ENCODE measurements around the gene RAMP3. TPM values are rescaled to one million over a fixed set of nuclear protein-coding genes. Genes with fewer than 3 reads are reported as not detected.

The RAMP3 gene
- total and polyA plus RNA-seq, 10 of the 15 experiments (the other 5 are each of a cell fraction or from before 2014, with no cell fraction given) = not detected

GRCh38 chr7:45162311-45162845, 4.8 kb downstream of the RAMP3 start:
- intact Hi-C loops (cut with micrococcal nuclease; ENCODE audit: unreplicated experiment) (no loop called here), in situ Hi-C loops (cut with MboI) (loop anchor here (25.0 kb wide), 1 partner anchor 700 kb away; the partner anchor contains the start of gene CCDC201)
- ChIA-PET RAD21 (ENCODE audit: unreplicated experiment) (no interaction called here), SMC1A (ENCODE audit: uncharacterized antibody, unreplicated experiment) (no interaction called here), POLR2A (no interaction called here), CTCF (no interaction called here)
- no peak for FAIRE-seq
- no peak overlapping the region for H2AFZ ChIP-seq (ENCODE audit: control insufficient read depth, low read depth, low read length)
- H3K79me2 ChIP-seq (ENCODE audit: control insufficient read depth, insufficient read depth, low read length) = no peaks in the 10 kb centered on the region
- no peak for TF ChIP-seq SUZ12 (IDR thresholded peaks at IDR 0.05; ENCODE audit: unreplicated experiment)
- TF ChIP-seq, protein P1, sequence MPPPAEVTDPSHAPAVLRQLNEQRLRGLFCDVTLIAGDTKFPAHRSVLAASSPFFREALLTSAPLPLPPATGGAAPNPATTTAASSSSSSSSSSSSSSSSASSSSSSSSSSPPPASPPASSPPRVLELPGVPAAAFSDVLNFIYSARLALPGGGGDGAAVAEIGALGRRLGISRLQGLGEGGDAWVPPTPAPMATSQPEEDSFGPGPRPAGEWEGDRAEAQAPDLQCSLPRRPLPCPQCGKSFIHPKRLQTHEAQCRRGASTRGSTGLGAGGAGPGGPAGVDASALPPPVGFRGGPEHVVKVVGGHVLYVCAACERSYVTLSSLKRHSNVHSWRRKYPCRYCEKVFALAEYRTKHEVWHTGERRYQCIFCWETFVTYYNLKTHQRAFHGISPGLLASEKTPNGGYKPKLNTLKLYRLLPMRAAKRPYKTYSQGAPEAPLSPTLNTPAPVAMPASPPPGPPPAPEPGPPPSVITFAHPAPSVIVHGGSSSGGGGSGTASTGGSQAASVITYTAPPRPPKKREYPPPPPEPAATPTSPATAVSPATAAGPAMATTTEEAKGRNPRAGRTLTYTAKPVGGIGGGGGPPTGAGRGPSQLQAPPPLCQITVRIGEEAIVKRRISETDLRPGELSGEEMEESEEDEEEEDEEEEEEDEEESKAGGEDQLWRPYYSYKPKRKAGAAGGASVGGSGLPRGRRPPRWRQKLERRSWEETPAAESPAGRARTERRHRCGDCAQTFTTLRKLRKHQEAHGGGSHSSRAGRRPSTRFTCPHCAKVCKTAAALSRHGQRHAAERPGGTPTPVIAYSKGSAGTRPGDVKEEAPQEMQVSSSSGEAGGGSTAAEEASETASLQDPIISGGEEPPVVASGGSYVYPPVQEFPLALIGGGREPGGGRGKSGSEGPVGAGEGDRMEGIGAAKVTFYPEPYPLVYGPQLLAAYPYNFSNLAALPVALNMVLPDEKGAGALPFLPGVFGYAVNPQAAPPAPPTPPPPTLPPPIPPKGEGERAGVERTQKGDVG (CRISPR knock-in tag; IDR thresholded peaks at IDR 0.05) = no peak
- no peak for TF ChIP-seq KLF5 (IDR thresholded peaks at IDR 0.05; ENCODE audit: partially characterized antibody)
- no peak for TF ChIP-seq SPI1 (IDR thresholded peaks at IDR 0.05; ENCODE audit: borderline replicate concordance, insufficient read depth, low read depth, low read length)
- TF ChIP-seq, protein P2, sequence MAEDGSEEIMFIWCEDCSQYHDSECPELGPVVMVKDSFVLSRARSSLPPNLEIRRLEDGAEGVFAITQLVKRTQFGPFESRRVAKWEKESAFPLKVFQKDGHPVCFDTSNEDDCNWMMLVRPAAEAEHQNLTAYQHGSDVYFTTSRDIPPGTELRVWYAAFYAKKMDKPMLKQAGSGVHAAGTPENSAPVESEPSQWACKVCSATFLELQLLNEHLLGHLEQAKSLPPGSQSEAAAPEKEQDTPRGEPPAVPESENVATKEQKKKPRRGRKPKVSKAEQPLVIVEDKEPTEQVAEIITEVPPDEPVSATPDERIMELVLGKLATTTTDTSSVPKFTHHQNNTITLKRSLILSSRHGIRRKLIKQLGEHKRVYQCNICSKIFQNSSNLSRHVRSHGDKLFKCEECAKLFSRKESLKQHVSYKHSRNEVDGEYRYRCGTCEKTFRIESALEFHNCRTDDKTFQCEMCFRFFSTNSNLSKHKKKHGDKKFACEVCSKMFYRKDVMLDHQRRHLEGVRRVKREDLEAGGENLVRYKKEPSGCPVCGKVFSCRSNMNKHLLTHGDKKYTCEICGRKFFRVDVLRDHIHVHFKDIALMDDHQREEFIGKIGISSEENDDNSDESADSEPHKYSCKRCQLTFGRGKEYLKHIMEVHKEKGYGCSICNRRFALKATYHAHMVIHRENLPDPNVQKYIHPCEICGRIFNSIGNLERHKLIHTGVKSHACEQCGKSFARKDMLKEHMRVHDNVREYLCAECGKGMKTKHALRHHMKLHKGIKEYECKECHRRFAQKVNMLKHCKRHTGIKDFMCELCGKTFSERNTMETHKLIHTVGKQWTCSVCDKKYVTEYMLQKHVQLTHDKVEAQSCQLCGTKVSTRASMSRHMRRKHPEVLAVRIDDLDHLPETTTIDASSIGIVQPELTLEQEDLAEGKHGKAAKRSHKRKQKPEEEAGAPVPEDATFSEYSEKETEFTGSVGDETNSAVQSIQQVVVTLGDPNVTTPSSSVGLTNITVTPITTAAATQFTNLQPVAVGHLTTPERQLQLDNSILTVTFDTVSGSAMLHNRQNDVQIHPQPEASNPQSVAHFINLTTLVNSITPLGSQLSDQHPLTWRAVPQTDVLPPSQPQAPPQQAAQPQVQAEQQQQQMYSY (CRISPR knock-in tag; IDR thresholded peaks at IDR 0.05) = no peak
- no peak for TF ChIP-seq JUND (IDR thresholded peaks at IDR 0.05; ENCODE audit: low read depth, low read length)
- no peak for TF ChIP-seq NFYA (IDR thresholded peaks at IDR 0.05; ENCODE audit: borderline replicate concordance, low read depth, low read length)
- TF ChIP-seq BMI1 (IDR thresholded peaks at IDR 0.05; ENCODE audit: borderline replicate concordance) = no peak
- TF ChIP-seq STAT3 (IDR thresholded peaks at IDR 0.05; ENCODE audit: low read depth, low read length) = no peak
- H3K9me3 ChIP-seq (replicated peaks; ENCODE audit: control insufficient read depth, insufficient read depth, low read length) = no peaks in the 10 kb centered on the region; the same call in 2 of the 3 replicates
- H3K27ac ChIP-seq (ENCODE audit: control insufficient read depth, insufficient read depth) = no peak overlapping the region
- BruUV-seq (replicated peaks) = no TSS peak
- H3K36me3 ChIP-seq (ENCODE audit: control insufficient read depth in 2 of 2, insufficient read depth in 2 of 2, low read length in 1 of 2) = no peaks in the 10 kb centered on the region
- WGBS (ENCODE audit: insufficient coverage, insufficient replicate concordance, low lambda C conversion rate, missing lambda C conversion rate) = 42% methylated on average over 3 of the region's 3 CpGs
- no peaks in the 10 kb centered on the region for H4K20me1 ChIP-seq (ENCODE audit: control insufficient read depth, insufficient read depth)
- H3K27me3 ChIP-seq (replicated peaks in 1 of 2; ENCODE audit: control insufficient read depth in 2 of 2, insufficient read depth in 2 of 2, low read length in 1 of 2) = peaks cover 2 to 3% of the 10 kb centered on the region in 2 experiments; a peak in 2 of 4 replicates
- no peak overlapping the region for H3K4me3 ChIP-seq
- ATAC-seq = no peak
- DNase-seq (ENCODE audit: low read depth, low spot score) = no peak
- H3K4me1 ChIP-seq (ENCODE audit: control insufficient read depth, insufficient read depth, low read length) = peaks cover 7% of the 10 kb centered on the region
- no peak overlapping the region for H3K4me2 ChIP-seq (ENCODE audit: control insufficient read depth, insufficient read depth)
- no peak overlapping the region for H3K9ac ChIP-seq (ENCODE audit: control insufficient read depth, insufficient read depth, low read length)

Data from GM12878 (cell line).